HG03571 (cell line): ENCODE measurements around the gene TINAGL1.

Experiments
- ATAC-seq: cut with Tn5 transposase; IDR thresholded peaks from one replicate; pipeline ENCODE4 v1.9.1; 2021; ENCODE audit not compliant: unreplicated experiment

Gene TINAGL1

GRCh38 chr1:31576201-31576669 lies at the start of gene TINAGL1:
TINAGL1 (plus strand) TSS chr1:31576515; CDS start chr1:31577149, 634 bp downstream.
- no peak for ATAC-seq

- no peak for ATAC-seq
These were observed 46.2 kb upstream of the TINAGL1 start for GRCh38 chr1:31529999-31530684.

- no peak for ATAC-seq
These were observed 44.9 kb upstream of the TINAGL1 start for GRCh38 chr1:31531177-31531999.

- no peak for ATAC-seq
These were observed 44.1 kb upstream of the TINAGL1 start for GRCh38 chr1:31532173-31532572.

- ATAC-seq = no peak
These were observed 40.8 kb upstream of the TINAGL1 start for GRCh38 chr1:31535561-31535960.

GRCh38 chr1:31539329-31539728 lies 37.0 kb upstream of the TINAGL1 start:
- ATAC-seq = no peak

GRCh38 chr1:31541194-31541593 lies 35.1 kb upstream of the TINAGL1 start:
- no peak for ATAC-seq

GRCh38 chr1:31545927-31546540 lies 30.3 kb upstream of the TINAGL1 start:
- ATAC-seq = no peak

GRCh38 chr1:31548534-31548906 lies 27.8 kb upstream of the TINAGL1 start:
- peak; percentile 7 for ATAC-seq

- ATAC-seq = peak; percentile 75
These were observed 27.2 kb upstream of the TINAGL1 start for GRCh38 chr1:31548907-31549808.

GRCh38 chr1:31549809-31550620 lies 26.3 kb upstream of the TINAGL1 start:
- ATAC-seq = no peak

GRCh38 chr1:31551208-31551607 lies 25.1 kb upstream of the TINAGL1 start:
- ATAC-seq = no peak

GRCh38 chr1:31552489-31552888 lies 23.8 kb upstream of the TINAGL1 start:
- ATAC-seq = no peak

- ATAC-seq = no peak
These were observed 19.8 kb upstream of the TINAGL1 start for GRCh38 chr1:31556481-31557006.

GRCh38 chr1:31559715-31560114 lies 16.6 kb upstream of the TINAGL1 start:
- no peak for ATAC-seq

- no peak for ATAC-seq
These were observed 15.9 kb upstream of the TINAGL1 start for GRCh38 chr1:31560394-31560793.

GRCh38 chr1:31562707-31563360 lies 13.5 kb upstream of the TINAGL1 start:
- ATAC-seq = no peak

- no peak for ATAC-seq
These were observed 11.7 kb upstream of the TINAGL1 start for GRCh38 chr1:31564606-31564989.

GRCh38 chr1:31567956-31568570 lies 8.3 kb upstream of the TINAGL1 start:
- ATAC-seq = no peak
